GM19240 (cell line): ENCODE results near the gene PDGFC.
"Not testable (repeated sequence)": the region's sequence is repeated elsewhere in the genome, so short reads cannot be mapped to it uniquely, and the experiment has no call there.

Experiments
- DNase-seq: peaks from one replicate; pipeline ENCODE4 v3.0.0; 2011; ENCODE audit warnings: low spot score; ENCODE audit not compliant: insufficient read length

PDGFC gene

DNA sequence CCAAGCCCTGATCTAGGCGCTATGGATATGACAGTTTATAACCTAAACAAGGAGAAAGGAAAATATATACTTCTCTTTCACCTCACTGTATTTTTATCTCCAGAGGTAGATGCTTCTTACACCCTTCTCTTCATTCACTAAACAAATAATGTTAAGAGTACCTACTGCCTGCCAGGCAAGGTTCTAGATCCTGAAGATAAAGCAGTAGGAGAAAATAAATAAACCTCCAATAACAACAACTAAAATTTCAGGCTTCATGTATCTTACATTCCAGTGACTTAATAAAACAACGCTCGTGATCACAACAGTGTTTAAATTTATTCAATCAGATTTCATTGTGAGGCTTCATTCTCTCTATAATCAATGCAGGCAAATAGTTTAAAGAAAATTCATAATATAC lies 20.7 kb downstream of the PDGFC start:
- no peak for DNase-seq

DNA sequence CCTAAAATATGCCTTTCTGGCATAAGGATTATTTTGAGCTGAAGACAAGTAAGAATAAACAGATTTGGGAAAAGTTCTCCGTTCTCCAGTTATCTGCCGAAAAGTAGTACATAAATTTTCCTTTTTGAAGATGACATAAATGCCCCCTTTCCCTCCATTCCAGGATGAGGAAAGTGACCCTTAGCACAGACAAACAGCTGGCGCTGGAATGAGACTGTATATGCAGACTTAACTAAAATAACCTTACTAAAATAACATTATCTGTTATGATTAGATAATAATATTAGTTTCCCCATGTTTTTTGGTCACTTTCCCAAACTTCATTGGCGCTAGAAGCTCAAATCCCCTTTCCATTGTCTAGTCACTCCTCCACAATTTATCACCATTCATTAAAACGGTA lies 21.5 kb downstream of the PDGFC start:
- DNase-seq, result no peak

DNA sequence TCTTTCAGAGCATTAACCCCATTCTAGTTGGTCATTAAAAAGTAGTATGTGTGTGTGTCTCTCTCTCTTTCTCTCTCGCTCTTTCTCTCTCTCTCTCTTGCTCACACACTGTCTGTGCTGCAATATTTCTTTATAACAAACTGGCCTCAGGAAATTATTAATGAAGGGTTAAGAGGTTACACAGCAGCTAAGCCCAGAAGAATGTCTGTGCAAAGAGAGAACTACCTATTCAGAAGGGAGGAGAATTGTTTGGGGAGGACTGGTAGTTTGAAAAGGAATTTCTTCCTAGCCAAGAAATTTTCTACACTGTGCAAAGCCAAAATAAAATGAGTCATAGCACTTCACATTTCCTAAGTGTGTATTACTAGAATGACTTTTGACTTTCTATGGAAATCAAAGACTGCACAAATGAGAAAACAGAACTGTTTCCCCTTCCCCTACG lies 22.2 kb downstream of the PDGFC start:
- DNase-seq, result no peak

DNA sequence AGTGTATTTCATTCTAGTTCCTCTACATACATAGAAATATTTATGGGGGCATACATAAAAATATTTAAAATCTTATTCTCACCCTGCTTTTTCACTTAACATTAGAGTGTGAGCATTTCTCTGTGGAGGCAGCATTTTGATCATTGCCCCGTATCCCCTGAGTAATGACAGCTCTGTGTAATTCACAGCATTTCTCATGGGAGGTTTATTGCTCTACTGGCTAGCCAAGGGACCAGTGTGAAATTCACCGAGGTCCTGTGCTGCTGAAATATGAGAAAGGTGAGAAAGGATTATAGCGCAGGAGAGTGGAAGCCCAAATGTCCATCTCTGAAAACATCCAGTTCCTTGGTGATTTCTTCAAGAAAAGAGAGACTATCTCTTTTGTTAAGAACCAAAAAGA lies 22.9 kb downstream of the PDGFC start:
- DNase-seq, result no peak

DNA sequence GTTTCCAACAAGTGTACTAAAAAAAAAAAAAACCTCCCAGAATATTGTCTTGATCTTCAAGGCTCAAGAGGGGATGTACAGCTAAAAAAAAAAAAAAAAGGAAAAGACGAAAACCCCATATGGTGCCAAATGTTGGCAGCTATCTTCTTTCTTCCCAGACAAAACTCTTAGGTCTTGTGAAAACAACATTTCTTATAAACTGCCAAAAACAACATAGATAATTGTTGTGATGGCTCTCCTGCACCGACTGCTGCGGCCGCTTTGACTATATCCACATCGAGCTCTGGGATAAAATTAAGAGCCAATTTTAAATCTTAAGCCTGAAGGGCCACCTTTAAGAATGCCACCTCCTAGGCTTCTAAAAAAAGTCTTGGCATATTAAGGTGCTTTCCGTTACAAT lies 23.5 kb downstream of the PDGFC start:
- no peak for DNase-seq

DNA sequence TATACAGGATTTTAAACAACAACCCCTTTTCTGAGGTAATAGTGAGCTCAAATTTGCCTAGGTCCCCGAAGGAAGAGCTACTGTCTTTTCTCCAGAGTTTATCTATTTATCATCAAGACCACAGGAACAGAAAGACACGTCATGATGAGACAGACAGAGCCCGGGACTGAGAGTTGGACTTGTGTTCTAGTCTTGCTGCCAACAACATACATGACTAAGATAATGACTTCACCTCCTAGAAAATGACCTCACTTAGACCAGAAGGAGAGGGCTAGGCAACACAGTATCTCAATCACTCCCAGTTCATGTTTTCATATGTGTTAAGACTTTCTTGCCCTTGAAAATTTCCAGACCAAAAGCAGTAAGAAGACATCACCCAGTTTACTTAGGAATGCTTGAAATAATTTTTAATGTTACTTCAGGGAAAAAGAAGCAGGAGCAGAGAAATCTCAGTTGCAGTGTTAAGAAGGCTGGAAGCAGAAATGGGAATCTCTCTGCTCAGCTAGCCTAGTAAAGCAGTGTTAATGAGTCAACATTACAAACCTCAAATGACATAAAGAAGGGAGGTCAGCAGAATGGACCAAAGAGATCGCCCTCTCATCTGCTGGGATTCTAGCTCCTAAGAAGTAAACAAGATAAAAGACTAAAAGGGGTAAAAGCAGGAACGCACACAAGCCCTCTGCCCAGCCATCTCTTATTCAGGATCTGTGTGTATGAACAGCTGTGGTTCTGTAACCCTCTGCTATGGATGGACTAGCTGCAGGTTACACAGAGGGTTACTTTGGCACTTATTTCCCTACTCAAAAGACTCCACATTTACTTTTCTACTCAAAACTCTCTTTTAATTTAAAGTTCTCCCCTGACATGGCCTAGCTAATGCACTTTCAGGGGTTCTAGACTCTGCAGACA lies 24.8 kb downstream of the PDGFC start:
- no peak for DNase-seq

DNA sequence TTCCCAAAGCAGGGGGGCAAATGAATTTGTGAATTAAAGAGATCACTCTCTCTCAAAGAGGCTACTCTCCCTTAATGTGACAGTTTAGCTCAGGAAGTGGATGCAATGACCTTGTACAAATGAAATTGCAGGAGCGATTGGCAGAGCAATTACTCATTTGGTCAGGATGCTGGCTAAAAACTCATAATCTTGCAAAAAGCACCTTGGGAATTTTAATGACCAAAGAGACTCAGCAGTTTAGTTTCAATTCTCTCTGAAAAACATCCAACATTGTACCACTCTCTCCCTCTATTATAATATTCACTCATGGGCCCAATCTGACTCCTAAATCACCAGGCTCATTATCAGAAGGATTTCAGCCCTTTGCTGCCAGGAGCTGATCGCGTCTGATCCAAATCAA lies 26.1 kb downstream of the PDGFC start:
- DNase-seq, result no peak

DNA sequence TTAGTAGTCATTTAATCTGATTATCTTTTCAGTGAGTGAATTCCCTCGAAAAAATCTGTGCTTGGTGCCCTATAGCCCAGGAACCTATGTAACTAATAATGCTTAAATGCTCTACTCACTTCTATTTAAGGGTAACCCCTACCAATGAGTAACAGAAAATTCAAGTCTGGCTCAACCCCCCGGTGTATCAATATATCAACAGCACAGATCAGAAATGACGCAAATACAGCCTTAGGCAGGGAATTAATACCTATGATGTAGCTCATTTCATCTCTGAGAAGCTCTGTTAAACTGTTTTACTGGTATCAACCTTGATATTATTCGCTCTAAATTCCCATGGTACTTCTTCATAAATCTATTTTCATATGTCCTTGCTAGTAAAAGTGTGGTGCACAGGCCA lies 28.6 kb downstream of the PDGFC start:
- no peak for DNase-seq

DNA sequence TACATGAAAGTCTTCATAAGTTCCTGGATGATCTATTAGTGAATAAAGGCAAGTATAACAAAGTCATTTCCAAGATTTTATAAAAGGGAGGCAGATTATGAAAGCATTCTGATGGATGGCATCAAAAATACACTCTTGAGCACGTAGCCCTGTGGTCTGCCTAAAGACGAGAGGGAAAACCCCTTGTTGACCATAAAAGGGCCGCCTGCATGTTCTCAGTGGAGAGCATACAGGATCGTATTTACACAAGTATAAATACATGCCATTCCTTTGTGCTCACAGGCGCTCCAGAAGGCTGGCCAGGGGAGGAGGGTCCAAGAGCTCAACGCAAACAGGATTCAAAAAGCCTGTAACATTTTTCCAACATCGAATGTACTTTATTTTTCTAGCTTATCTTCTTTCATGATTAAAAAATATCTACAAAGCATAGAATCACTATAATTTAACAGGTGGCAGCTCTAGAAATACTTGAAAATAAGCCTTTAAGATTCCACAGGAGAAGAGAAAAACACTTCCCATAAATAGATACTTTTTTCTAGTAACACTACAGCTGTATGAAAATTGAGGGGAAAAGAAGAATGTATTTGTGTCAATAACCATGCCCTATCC lies 29.6 kb downstream of the PDGFC start:
- no peak for DNase-seq

DNA sequence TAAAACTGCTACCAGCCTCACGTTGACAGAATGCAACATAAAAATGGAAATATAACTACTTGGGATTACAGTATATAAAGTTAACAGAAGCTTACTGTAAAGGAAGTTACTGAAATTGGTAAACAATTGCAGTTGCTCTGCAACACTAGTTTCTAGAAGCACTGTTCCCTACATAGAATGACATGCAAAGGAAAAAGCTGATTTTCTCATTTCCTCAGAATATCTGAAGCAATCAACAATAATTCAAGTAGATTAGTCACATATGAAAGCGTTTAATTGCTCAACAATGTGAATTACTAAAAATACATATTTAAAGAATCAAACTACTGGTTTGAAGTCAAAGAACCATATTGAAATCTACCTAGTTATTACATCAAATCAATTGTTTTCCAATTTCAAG lies 31.8 kb downstream of the PDGFC start:
- DNase-seq, result no peak

DNA sequence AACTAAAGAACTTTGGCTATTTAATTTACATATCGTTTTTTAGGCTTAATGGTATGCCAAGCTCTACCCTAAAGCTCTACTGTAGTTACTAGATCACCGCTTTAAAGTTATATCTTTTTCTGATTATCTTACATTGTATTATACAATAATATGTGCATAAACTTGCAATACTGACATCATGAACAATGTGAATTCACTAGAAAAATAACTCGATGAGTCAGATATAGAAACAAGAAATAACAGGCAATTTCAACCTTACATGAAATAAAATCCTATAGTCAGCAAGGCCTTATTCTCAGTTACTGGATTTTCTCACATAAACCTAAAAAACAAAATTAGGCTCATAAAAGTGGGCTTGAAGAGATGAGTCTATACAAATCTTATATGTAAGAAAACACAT lies 32.5 kb downstream of the PDGFC start:
- no peak for DNase-seq

DNA sequence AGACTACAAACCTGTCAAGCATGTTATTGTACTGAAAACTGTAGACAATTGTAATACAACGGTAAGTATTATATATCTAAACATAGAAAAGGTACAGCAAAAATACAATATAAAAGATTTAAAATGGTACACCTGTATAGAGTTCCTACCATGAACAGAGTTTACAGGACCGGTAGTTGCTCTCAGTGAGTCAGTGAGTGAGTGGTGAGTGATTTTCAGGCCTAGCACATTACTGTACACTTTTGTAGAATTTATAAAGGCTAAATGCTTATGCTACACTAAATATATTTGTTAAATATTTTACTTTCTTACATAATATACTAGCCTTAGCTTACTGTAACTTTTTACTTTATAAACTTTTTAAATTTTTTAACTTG lies 37.4 kb downstream of the PDGFC start:
- DNase-seq, result no peak

DNA sequence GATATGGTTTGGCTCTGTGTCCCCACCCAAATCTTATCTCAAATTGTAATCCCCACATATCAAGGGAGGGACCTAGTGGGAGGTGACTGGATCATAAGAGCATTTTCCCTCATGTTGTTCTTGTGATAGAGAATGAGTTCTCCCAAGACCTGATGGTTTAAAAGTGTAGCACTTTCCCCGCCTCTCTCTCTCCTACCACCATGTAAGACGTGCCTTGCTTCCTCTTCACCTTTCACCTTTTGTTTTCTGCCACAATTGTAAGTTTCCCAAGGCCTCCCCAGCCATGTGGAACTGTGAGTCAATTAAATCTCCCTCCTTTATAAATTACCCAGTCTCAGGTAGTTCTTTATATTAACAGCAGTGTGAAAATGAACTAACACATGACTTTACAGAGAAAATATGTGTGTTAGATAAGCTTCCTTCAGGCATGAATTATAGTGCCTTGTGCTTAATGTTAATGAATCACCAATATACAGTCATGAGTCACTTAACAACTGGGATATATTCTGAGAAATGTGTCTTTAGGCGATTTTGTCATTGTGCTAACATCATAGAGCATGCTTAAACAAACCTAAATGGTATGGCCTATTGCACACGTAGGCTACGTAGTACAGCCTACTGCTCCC lies 37.9 kb downstream of the PDGFC start:
- no peak for DNase-seq

DNA sequence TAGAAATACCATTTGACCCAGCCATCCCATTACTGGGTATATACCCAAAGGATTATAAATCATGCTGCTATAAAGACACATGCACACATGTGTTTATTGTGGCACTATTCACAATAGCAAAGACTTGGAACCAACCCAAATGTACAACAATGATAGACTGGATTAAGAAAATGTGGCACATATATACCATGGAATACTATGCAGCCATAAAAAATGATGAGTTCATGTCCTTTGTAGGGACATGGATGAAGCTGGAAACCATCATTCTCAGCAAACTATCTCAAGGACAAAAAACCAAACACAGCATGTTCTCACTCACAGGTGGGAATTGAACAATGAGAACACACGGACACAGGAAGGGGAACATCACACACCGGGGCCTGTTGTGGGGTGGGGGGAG lies 39.2 kb downstream of the PDGFC start:
- DNase-seq, result not testable (repeated sequence)

DNA sequence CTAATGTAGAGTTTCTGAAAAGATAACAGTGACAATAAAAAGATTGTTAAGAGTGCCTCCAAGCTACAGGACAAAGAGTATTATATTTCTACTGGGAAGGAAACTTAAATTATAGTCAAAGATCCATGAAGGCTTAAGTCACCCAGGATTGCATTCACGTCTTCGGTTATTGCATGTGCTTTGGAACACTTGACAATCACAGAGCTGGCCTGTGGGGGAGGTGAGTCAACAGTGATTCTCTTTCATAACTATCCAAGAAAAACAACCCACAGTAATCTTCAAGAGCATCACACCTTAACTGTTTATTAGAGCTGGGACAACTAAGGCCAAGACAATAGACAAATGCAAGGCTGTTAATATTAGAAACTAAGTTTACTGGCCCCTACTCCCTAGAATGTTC lies 40.3 kb downstream of the PDGFC start:
- DNase-seq, result no peak

DNA sequence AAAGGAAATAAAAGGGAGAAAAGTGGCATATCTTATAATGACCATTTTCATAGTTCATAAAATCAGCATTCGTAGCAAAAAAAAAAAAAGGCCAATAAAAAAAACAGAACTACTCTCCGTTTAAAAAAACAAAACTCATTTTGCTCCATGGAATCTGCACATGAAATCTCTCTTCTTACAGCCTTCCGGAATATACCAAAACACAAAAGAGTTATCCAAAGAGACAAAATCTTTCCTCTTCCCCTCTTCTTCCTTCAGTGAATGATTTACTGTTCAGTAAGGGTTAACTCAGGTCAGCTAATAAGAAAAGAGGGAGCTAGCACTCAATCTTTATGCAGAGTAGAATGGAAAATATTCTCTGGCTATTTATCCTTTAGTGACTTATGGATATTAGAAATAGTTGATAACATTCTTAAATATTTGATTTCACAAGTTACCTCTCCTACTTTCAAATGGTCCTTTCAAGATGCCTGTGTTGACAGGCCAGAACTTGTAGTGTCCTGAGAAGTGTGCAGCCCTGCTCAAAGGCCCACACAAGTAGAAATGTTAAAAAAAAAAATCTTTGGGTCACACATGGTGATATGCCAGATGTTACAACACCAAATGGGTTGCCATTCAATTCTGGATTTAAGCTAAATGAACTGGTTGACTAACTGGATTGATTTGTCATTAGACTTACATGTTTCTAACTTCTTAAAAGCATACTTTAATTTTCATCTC lies 42.1 kb downstream of the PDGFC start:
- DNase-seq, result no peak

DNA sequence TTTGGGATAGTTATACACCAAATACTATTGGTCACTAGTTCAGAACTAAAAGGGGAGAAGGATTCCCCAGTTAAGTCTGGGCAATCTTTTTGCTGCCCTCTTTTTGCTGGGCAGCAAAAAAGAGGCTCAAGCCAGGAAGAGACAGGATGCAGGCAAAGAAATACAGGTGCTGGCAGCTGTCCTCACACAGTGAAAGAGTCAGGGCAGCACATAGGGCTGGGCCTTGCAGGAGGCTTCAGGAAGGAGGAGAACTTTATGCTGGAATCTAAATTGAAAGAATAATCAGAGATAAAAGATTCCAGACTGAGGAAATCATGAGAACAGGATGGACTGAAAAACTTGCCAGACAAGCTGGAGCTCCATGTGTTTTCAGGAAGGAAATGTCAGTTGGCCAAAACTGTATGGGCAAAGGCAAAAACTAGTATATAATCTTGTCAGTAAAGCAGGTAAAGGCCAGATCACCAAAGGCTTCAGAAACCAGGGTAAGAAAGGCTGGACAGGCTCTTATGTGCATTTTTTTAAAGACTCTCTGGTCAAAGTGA lies 46.8 kb downstream of the PDGFC start:
- no peak for DNase-seq

DNA sequence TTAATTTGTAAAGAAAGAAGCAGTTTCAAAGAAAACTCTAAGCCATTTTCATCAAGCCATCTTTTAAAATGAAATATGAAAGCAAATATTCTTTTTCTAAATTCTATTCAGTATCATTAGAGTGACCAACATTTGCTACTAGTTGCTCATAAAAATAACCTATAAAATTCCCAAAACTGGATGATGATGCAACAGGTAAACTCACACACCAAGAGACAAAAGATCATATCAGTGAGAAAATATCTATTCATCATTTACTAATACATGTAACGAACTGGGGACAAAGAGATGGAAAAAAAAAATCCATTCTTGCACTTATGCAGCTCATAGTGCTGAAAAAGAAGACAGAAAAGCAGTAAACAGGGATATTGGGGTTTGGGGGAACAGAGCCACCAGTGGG lies 48.1 kb downstream of the PDGFC start:
- DNase-seq, result no peak

DNA sequence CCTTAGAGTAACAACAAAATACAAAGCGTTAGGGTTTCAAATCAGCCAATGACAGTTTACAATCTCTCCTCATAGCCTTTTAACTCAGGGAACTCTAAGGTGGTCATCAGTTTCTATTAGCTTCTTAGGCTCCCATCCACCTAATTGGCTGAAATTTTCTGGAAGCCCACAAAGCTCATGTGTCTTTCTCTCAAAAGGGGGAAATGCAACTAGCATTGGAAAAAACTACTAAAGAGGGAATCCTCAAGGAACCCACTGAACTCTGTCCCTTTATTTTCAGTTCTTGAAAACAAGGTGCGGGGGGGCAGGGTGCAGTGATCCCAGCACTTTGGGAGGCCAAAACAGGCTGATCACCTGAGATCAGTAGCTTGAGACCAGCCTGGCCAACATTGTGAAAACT lies 56.4 kb downstream of the PDGFC start:
- DNase-seq, result no peak

DNA sequence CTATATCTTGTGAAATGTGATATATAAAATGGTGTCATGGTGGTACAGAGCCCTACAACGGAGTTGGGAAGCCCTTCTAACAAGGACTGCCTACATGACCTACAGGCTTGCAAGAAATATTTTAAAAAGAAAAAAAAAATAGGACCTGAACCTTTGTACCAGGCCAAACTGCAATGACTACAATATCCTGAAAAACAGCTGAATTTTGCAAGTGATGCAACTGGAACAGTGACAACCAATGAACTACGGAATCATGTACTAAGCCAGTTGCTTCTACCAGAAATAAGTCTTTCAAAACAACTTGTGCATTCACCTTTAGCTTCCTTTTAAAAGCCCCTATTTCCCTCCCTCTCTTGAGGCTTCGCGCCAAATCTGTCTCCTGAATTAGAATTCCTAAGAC lies 58.4 kb downstream of the PDGFC start:
- DNase-seq, result no peak

DNA sequence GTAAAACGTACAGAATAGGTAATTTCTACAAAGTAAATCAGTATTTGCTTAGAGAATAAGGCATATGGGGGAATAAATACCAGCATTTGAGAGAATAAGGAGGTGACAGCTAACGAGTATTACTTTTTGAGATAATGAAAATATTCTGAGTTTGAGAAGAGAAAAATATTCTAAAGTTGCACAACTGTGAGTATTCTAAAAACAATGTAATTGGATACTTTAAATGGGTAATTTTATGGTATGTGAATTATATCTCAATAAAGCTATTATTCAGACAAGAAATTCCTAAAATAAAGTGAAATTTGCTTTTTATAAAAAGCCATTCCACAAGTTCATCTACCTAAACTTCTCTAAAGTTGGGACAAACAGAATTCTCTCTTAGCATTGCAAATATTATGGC lies 62.6 kb downstream of the PDGFC start:
- no peak for DNase-seq

DNA sequence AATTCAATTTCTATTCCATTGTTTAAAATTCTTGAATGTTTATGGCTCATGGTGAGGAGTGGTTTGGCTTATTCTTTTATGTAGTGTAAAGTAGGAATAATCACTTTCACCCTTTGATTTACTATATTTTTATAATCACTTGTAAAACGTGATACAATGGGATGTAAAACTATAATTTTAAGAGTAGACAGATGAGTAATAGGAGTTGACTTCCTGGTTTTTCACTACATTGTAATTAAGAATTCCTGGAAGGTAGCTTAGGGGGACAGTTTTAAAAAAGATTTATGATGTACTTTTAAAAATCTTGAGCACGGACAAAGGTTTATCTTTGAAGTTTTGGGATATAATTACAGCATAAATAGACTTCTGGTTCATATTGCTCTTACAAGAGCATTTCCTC lies 65.3 kb downstream of the PDGFC start:
- no peak for DNase-seq
